Inflammatory macrophage treated with lipopolysaccharide for 4 hours (primary cell): Measurements from ENCODE around the gene GATB.

ENCODE experiments used
- DNase-seq: peaks from one replicate; pipeline ENCODE4 v3.0.0-alpha.2; 2020

Gene GATB

GRCh38 chr4:151641983-151642382, 118.8 kb downstream of the GATB start:
- DNase-seq, result peak; percentile 1

GRCh38 chr4:151641167-151641566, 119.6 kb downstream of the GATB start:
- peak; percentile 24 for DNase-seq

GRCh38 chr4:151640381-151640780, 120.4 kb downstream of the GATB start:
- no peak for DNase-seq

GRCh38 chr4:151638295-151638858, 122.4 kb downstream of the GATB start:
- DNase-seq, result no peak

GRCh38 chr4:151631349-151631748, 129.5 kb downstream of the GATB start:
- no peak for DNase-seq

- DNase-seq, result no peak
Observed at GRCh38 chr4:151629097-151629783, 131.6 kb downstream of the GATB start.

- DNase-seq, result no peak
Observed at GRCh38 chr4:151628001-151628608, 132.7 kb downstream of the GATB start.

GRCh38 chr4:151627491-151627890, 133.3 kb downstream of the GATB start:
- no peak for DNase-seq

- DNase-seq, result no peak
Observed at GRCh38 chr4:151626751-151627150, 134.1 kb downstream of the GATB start.

GRCh38 chr4:151626228-151626627, 134.6 kb downstream of the GATB start:
- no peak for DNase-seq

- DNase-seq, result no peak
Observed at GRCh38 chr4:151624626-151625565, 135.9 kb downstream of the GATB start.
